ENCODE results near the gene KLHL14. TPM values are rescaled to one million over a fixed set of nuclear protein-coding genes. Genes with fewer than 3 reads are reported as not detected.

Gene KLHL14
- total RNA-seq, 1 experiment from 2014 or later = not detected

- no peaks in the 10 kb centered on the region for H3K9me2 ChIP-seq (ENCODE audit: insufficient read depth)
- no peaks in the 10 kb centered on the region for H3K36me3 ChIP-seq (ENCODE audit: control insufficient read depth in 1 of 2, insufficient read depth in 2 of 2, low read length in 2 of 2)
- H2AFZ ChIP-seq (ENCODE audit: low read depth, low read length, poor library complexity, severe bottlenecking) = no peak overlapping the region
- H3K4me3 ChIP-seq (replicated peaks in 1 of 2; ENCODE audit: low read depth in 1 of 2, low read length in 2 of 2) = no peak overlapping the region
- no TSS peak for BruUV-seq (replicated peaks)
- no peak for DNase-seq (ENCODE audit: low read depth, low spot score)
- H3K9ac ChIP-seq (ENCODE audit: low read length) = no peak overlapping the region
- no peak overlapping the region for H3K4me2 ChIP-seq (ENCODE audit: low read length)
- RAD21 ChIA-PET (ENCODE audit: low non-redundant PET in 1 of 2, low total read pairs in 2 of 2, uncharacterized antibody in 2 of 2, unreplicated experiment in 2 of 2) = no interaction called here
- intact Hi-C loops (cut with micrococcal nuclease) = no loop called here
- no peaks in the 10 kb centered on the region for H4K20me1 ChIP-seq (ENCODE audit: insufficient read depth)
- H3K4me1 ChIP-seq (ENCODE audit: control insufficient read depth in 1 of 2, insufficient read depth in 2 of 2, low read length in 2 of 2) = no peaks in the 10 kb centered on the region
- no peak for TF ChIP-seq EGR1 (IDR thresholded peaks at IDR 0.05; ENCODE audit: low read depth)
- TF ChIP-seq POLR2AphosphoS5 (IDR thresholded peaks at IDR 0.05; ENCODE audit: low read depth, low read length) = no peak
- no peak for TF ChIP-seq ZBTB33 (IDR thresholded peaks at IDR 0.05; ENCODE audit: extremely low read depth, insufficient replicate concordance, low read length)
- TF ChIP-seq EZH2 (IDR thresholded peaks at IDR 0.05) = no peak
- TF ChIP-seq POLR2A (IDR thresholded peaks at IDR 0.05; ENCODE audit: borderline replicate concordance, extremely low read depth, insufficient read depth, insufficient read length) = no peak
- TF ChIP-seq TCF7L2 (IDR thresholded peaks at IDR 0.05; ENCODE audit: borderline replicate concordance, extremely low read depth, insufficient read depth, insufficient read length) = no peak
- no peak for TF ChIP-seq SP1 (IDR thresholded peaks at IDR 0.05; ENCODE audit: low read depth)
- no peak for TF ChIP-seq SRF (IDR thresholded peaks at IDR 0.05; ENCODE audit: low read depth)
- no peak for TF ChIP-seq CBX3 (IDR thresholded peaks at IDR 0.05; ENCODE audit: low read depth)
- H3K27ac ChIP-seq (ENCODE audit: low read depth, low read length) = no peak overlapping the region
- no peaks in the 10 kb centered on the region for H3K9me3 ChIP-seq (ENCODE audit: control insufficient read depth in 1 of 2, insufficient read depth in 1 of 2, low read depth in 1 of 2, low read length in 2 of 2)
- ATAC-seq = no peak
- POLR2A ChIA-PET = no interaction called here
- no peaks in the 10 kb centered on the region for H3K79me2 ChIP-seq (ENCODE audit: insufficient read depth, low read length)
- 0 out of 2 replicates have a peak, but pooled peaks cover 9% of the 10 kb centered on the region for H3K27me3 ChIP-seq (ENCODE audit: insufficient read depth, low read length)
- CTCF ChIA-PET = no interaction called here
These were observed 88.7 kb downstream of the KLHL14 start for GRCh38 chr18:32684096-32684495.

- 0 out of 2 replicates have a peak, but pooled peaks cover 14% of the 10 kb centered on the region for H3K27me3 ChIP-seq (ENCODE audit: insufficient read depth, low read length)
- H3K9me3 ChIP-seq (ENCODE audit: control insufficient read depth in 1 of 2, insufficient read depth in 1 of 2, low read depth in 1 of 2, low read length in 2 of 2) = no peaks in the 10 kb centered on the region
- no peaks in the 10 kb centered on the region for H3K36me3 ChIP-seq (ENCODE audit: control insufficient read depth in 1 of 2, insufficient read depth in 2 of 2, low read length in 2 of 2)
- H3K9ac ChIP-seq (ENCODE audit: low read length) = no peak overlapping the region
- RAD21 ChIA-PET (ENCODE audit: low non-redundant PET in 1 of 2, low total read pairs in 2 of 2, uncharacterized antibody in 2 of 2, unreplicated experiment in 2 of 2) = no interaction called here
- H3K4me2 ChIP-seq (ENCODE audit: low read length) = no peak overlapping the region
- no peak overlapping the region for H3K27ac ChIP-seq (ENCODE audit: low read depth, low read length)
- intact Hi-C loops (cut with micrococcal nuclease) = no loop called here
- H4K20me1 ChIP-seq (ENCODE audit: insufficient read depth) = no peaks in the 10 kb centered on the region
- TF ChIP-seq ATF3 (IDR thresholded peaks at IDR 0.05) (no peak), ZNF274 (IDR thresholded peaks at IDR 0.05; ENCODE audit: low read depth, low read length) (no peak), POLR2A (IDR thresholded peaks at IDR 0.05; ENCODE audit: borderline replicate concordance, extremely low read depth, insufficient read depth, insufficient read length) (no peak), FOSL1 (IDR thresholded peaks at IDR 0.05; ENCODE audit: low read depth) (no peak), ELF1 (IDR thresholded peaks at IDR 0.05; ENCODE audit: borderline replicate concordance, low read depth) (no peak)
- no peak overlapping the region for H2AFZ ChIP-seq (ENCODE audit: low read depth, low read length, poor library complexity, severe bottlenecking)
- H3K4me3 ChIP-seq (replicated peaks in 1 of 2; ENCODE audit: low read depth in 1 of 2, low read length in 2 of 2) = no peak overlapping the region
- H3K79me2 ChIP-seq (ENCODE audit: insufficient read depth, low read length) = no peaks in the 10 kb centered on the region
- H3K9me2 ChIP-seq (ENCODE audit: insufficient read depth) = no peaks in the 10 kb centered on the region
- ATAC-seq = no peak
- CTCF ChIA-PET = no interaction called here
- no peaks in the 10 kb centered on the region for H3K4me1 ChIP-seq (ENCODE audit: control insufficient read depth in 1 of 2, insufficient read depth in 2 of 2, low read length in 2 of 2)
- POLR2A ChIA-PET = no interaction called here
- BruUV-seq (replicated peaks) = no TSS peak
- DNase-seq (ENCODE audit: low read depth, low spot score) = no peak
These were observed 89.8 kb downstream of the KLHL14 start for GRCh38 chr18:32683044-32683443.
